DOHH2 (cell line): ENCODE data around the gene CYP27A1.

Experiments
- H3F3A ChIP-seq: fragments of 200-600 bp; sonication (generic), shearing (Covaris generic); 2 replicates; pipeline ENCODE4 v1.6.0; 2016; ENCODE audit warnings: antibody characterized with exemption, mild to moderate bottlenecking; ENCODE audit not compliant: control insufficient read depth, insufficient read depth
- H3K27ac ChIP-seq: fragments of 200-600 bp; sonication (generic); 2 replicates; pipeline ENCODE4 v1.5.1; 2014; ENCODE audit warnings: low read depth, mild to moderate bottlenecking, low read length, moderate library complexity
- H3K27me3 ChIP-seq: fragments of 200-600 bp; sonication (generic); 2 replicates; pipeline ENCODE4 v1.6.1; 2014; ENCODE audit warnings: mild to moderate bottlenecking, low read length, mixed read lengths; ENCODE audit not compliant: control insufficient read depth
- H3K36me3 ChIP-seq: fragments of 200-600 bp; sonication (generic); 2 replicates; pipeline ENCODE4 v1.6.1; 2014; ENCODE audit warnings: mild to moderate bottlenecking, low read length, moderate library complexity, mixed read lengths; ENCODE audit not compliant: control insufficient read depth
- H3K4me1 ChIP-seq: fragments of 200-600 bp; sonication (generic); 2 replicates; pipeline ENCODE4 v1.6.1; 2014; ENCODE audit warnings: mild to moderate bottlenecking, low read length, mixed read lengths; ENCODE audit not compliant: control insufficient read depth
- H3K4me2 ChIP-seq: fragments of 200-600 bp; sonication (generic); 2 replicates; pipeline ENCODE4 v1.6.0; 2014; ENCODE audit warnings: mild to moderate bottlenecking, low read length, moderate library complexity
- H3K4me3 ChIP-seq: fragments of 200-600 bp; sonication (generic); 2 replicates; pipeline ENCODE4 v1.5.1; 2014; ENCODE audit warnings: mild to moderate bottlenecking, low read length, mixed read lengths
- H3K79me2 ChIP-seq: fragments of 200-600 bp; sonication (generic); 2 replicates; pipeline ENCODE4 v1.6.1; 2014; ENCODE audit warnings: mild to moderate bottlenecking, low read length, mixed read lengths; ENCODE audit not compliant: control insufficient read depth
- H3K9me2 ChIP-seq: fragments of 200-600 bp; sonication (generic); replicated peaks from 2 replicates; pipeline ENCODE4 v1.6.1; 2014; ENCODE audit warnings: mild to moderate bottlenecking, low read length, mixed read lengths; ENCODE audit not compliant: control insufficient read depth
- H3K9me3 ChIP-seq: fragments of 200-600 bp; sonication (generic); 2 replicates; pipeline ENCODE4 v1.6.1; 2014; ENCODE audit warnings: antibody characterized with exemption, low read length, mixed read lengths; ENCODE audit not compliant: control insufficient read depth, insufficient read depth
- H4K20me1 ChIP-seq: fragments of 200-600 bp; sonication (generic); 2 replicates; pipeline ENCODE4 v1.6.0; 2014; ENCODE audit warnings: low read depth, mild to moderate bottlenecking, antibody characterized with exemption, low read length, moderate library complexity; ENCODE audit not compliant: control insufficient read depth, insufficient read depth
- CTCF ChIP-seq: fragments of 200-600 bp; sonication (generic); IDR thresholded peaks from one replicate; pipeline ENCODE4 v1.5.1; 2014; ENCODE audit warnings: antibody characterized with exemption, mild to moderate bottlenecking, low read depth, low read length; ENCODE audit not compliant: poor library complexity, severe bottlenecking
- EZH2phosphoT487 ChIP-seq: fragments of 200-600 bp; sonication (generic); IDR thresholded peaks from 2 replicates; pipeline ENCODE4 v1.6.1; 2017; ENCODE audit warnings: borderline replicate concordance, mild to moderate bottlenecking, antibody characterized with exemption, low read length, moderate library complexity, mixed read lengths

CYP27A1 gene

GRCh38 chr2:218823196-218823855 lies 41.4 kb downstream of the CYP27A1 start:
- TF ChIP-seq EZH2phosphoT487 (no peak), CTCF (no peak)
- no peaks in the 10 kb centered on the region for H3K4me1 ChIP-seq

GRCh38 chr2:218824004-218824403 lies 42.1 kb downstream of the CYP27A1 start:
- no peaks in the 10 kb centered on the region for H4K20me1 ChIP-seq
- no peaks in the 10 kb centered on the region for H3K4me1 ChIP-seq
- TF ChIP-seq CTCF (no peak), EZH2phosphoT487 (no peak)
- H3K27me3 ChIP-seq = no peaks in the 10 kb centered on the region
- no peak overlapping the region for H3K27ac ChIP-seq
- no peaks in the 10 kb centered on the region for H3K79me2 ChIP-seq
- H3K4me2 ChIP-seq = no peak overlapping the region
- no peaks in the 10 kb centered on the region for H3K9me2 ChIP-seq
- H3K4me3 ChIP-seq = no peak overlapping the region
- no peaks in the 10 kb centered on the region for H3F3A ChIP-seq
- H3K36me3 ChIP-seq = no peaks in the 10 kb centered on the region
- H3K9me3 ChIP-seq = no peaks in the 10 kb centered on the region

More at GRCh38 chr2:218823196-218823855, 41.4 kb downstream of the CYP27A1 start:
- no peaks in the 10 kb centered on the region for H3F3A ChIP-seq
- H3K36me3 ChIP-seq = no peaks in the 10 kb centered on the region
- no peaks in the 10 kb centered on the region for H3K9me2 ChIP-seq
- no peaks in the 10 kb centered on the region; the same call in 1 of the 2 replicates for H4K20me1 ChIP-seq
- no peak overlapping the region for H3K4me3 ChIP-seq
- H3K4me2 ChIP-seq = no peak overlapping the region
- no peaks in the 10 kb centered on the region for H3K79me2 ChIP-seq
- H3K9me3 ChIP-seq = no peaks in the 10 kb centered on the region
- no peak overlapping the region for H3K27ac ChIP-seq
- no peaks in the 10 kb centered on the region for H3K27me3 ChIP-seq

GRCh38 chr2:218826791-218827190 lies 44.8 kb downstream of the CYP27A1 start:
- no peaks in the 10 kb centered on the region for H3K9me3 ChIP-seq

More at GRCh38 chr2:218826791-218827190, 44.8 kb downstream of the CYP27A1 start:
- no peaks in the 10 kb centered on the region for H4K20me1 ChIP-seq
- H3K27ac ChIP-seq = no peak overlapping the region
- TF ChIP-seq EZH2phosphoT487 = no peak
- no peak for TF ChIP-seq CTCF
- no peaks in the 10 kb centered on the region for H3K79me2 ChIP-seq
- no peak overlapping the region for H3K4me2 ChIP-seq
- H3F3A ChIP-seq = no peaks in the 10 kb centered on the region
- peaks cover 3% of the 10 kb centered on the region; the same call in 1 of the 2 replicates for H3K4me1 ChIP-seq
- no peaks in the 10 kb centered on the region for H3K9me2 ChIP-seq
- peaks cover under 1% of the 10 kb centered on the region; the same call in 1 of the 2 replicates for H3K27me3 ChIP-seq
- no peak overlapping the region for H3K4me3 ChIP-seq
- no peaks in the 10 kb centered on the region for H3K36me3 ChIP-seq
